ENCODE measurements around the gene PCGF6.

Gene PCGF6

GRCh38 chr10:103257812-103258211, 93.1 kb downstream of the PCGF6 start:
- TF ChIP-seq POLR2A (IDR thresholded peaks at IDR 0.05; ENCODE audit: low read length) = no peak
- no peak for TF ChIP-seq GATA1 (IDR thresholded peaks at IDR 0.05; ENCODE audit: low read depth, low read length)
- no peak for DNase-seq

- TF ChIP-seq POLR2A (IDR thresholded peaks at IDR 0.05; ENCODE audit: low read length) (no peak), GATA1 (IDR thresholded peaks at IDR 0.05; ENCODE audit: low read depth, low read length) (no peak)
- no peak for DNase-seq
Measured at GRCh38 chr10:103256613-103257012, 94.3 kb downstream of the PCGF6 start.

GRCh38 chr10:103254538-103255325, 96.2 kb downstream of the PCGF6 start:
- no peak for TF ChIP-seq GATA1 (IDR thresholded peaks at IDR 0.05; ENCODE audit: low read depth, low read length)
- no peak for TF ChIP-seq POLR2A (IDR thresholded peaks at IDR 0.05; ENCODE audit: low read length)
- peak; percentile 8 to 12 for DNase-seq

- DNase-seq = no peak
- TF ChIP-seq GATA1 (IDR thresholded peaks at IDR 0.05; ENCODE audit: low read depth, low read length) (no peak), POLR2A (IDR thresholded peaks at IDR 0.05; ENCODE audit: low read length) (no peak)
Measured at GRCh38 chr10:103254113-103254512, 96.8 kb downstream of the PCGF6 start.
